ENCODE data around the gene TSHB.

TSHB gene

GRCh38 chr1:115082949-115083348 lies 53.3 kb downstream of the TSHB start:
- no peak overlapping the region for H3K4me3 ChIP-seq
- H3K27ac ChIP-seq = no peak overlapping the region

Measured in skin epidermis (tissue), 12 donors.